ENCODE results near the gene SCN7A.

DNA sequence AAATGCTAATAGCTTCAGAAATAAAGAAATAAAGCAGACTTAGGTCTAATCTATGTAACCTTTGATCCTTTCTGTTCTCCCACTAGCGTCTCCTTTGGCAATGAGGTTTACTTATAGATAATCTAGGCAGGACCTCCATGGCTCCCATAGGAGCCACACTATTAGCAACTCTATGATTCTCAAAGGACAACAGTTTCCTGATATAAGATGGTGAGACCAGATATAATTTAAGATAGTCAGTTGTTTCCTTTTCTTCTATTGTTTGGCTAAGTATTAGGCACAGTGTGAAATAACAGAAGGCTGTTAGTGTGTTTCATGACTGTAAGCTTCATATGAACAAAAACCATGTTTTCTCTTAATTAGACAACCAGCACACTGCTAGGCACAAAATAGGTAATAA, 59.6 kb downstream of the SCN7A start:
- TF ChIP-seq, protein P1, sequence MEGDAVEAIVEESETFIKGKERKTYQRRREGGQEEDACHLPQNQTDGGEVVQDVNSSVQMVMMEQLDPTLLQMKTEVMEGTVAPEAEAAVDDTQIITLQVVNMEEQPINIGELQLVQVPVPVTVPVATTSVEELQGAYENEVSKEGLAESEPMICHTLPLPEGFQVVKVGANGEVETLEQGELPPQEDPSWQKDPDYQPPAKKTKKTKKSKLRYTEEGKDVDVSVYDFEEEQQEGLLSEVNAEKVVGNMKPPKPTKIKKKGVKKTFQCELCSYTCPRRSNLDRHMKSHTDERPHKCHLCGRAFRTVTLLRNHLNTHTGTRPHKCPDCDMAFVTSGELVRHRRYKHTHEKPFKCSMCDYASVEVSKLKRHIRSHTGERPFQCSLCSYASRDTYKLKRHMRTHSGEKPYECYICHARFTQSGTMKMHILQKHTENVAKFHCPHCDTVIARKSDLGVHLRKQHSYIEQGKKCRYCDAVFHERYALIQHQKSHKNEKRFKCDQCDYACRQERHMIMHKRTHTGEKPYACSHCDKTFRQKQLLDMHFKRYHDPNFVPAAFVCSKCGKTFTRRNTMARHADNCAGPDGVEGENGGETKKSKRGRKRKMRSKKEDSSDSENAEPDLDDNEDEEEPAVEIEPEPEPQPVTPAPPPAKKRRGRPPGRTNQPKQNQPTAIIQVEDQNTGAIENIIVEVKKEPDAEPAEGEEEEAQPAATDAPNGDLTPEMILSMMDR (IDR thresholded peaks at IDR 0.05): no peak
- no peak for TF ChIP-seq POLR2A (IDR thresholded peaks at IDR 0.05)
